HUES6 (cell line): ENCODE data around the gene PRKCE.
"Not testable (repeated sequence)": the region's sequence is repeated elsewhere in the genome, so short reads cannot be mapped to it uniquely, and the experiment has no call there.

Source experiments
- H3K27ac ChIP-seq: 2 replicates; pipeline ENCODE4 v1.7.0; 2013; ENCODE audit warnings: low read depth, mild to moderate bottlenecking, low read length, inconsistent platforms
- H3K27me3 ChIP-seq: 2 replicates; pipeline ENCODE4 v1.6.1; 2013; ENCODE audit warnings: low read length; ENCODE audit not compliant: control insufficient read depth, insufficient read depth
- H3K36me3 ChIP-seq: 2 replicates; pipeline ENCODE4 v1.6.1; 2013; ENCODE audit warnings: low read length; ENCODE audit not compliant: control insufficient read depth, insufficient read depth
- H3K4me1 ChIP-seq: 2 replicates; pipeline ENCODE4 v1.6.1; 2013; ENCODE audit warnings: low read length; ENCODE audit not compliant: control insufficient read depth, insufficient read depth
- H3K4me3 ChIP-seq: 2 replicates; pipeline ENCODE4 v1.5.1; 2013; ENCODE audit warnings: low read depth, low read length
- H3K9ac ChIP-seq: one replicate; pipeline ENCODE4 v1.6.1; 2013; ENCODE audit warnings: mild to moderate bottlenecking, low read length
- H3K9me3 ChIP-seq: 2 replicates; pipeline ENCODE4 v1.6.1; 2013; ENCODE audit warnings: low read depth, low read length; ENCODE audit not compliant: control insufficient read depth, insufficient read depth

The PRKCE gene

GRCh38 chr2:46195819-46196218 lies 544.3 kb downstream of the PRKCE start:
- Histone ChIP-seq H3K4me1 (no peaks in the 10 kb centered on the region), H3K27ac (no peak overlapping the region), H3K27me3 (no peaks in the 10 kb centered on the region)

GRCh38 chr2:46196871-46197462 lies 545.5 kb downstream of the PRKCE start:
- H3K9me3 ChIP-seq: no peaks in the 10 kb centered on the region; the same call in 1 of the 2 replicates
- H3K36me3 ChIP-seq: no peaks in the 10 kb centered on the region
- no peaks in the 10 kb centered on the region for H3K27me3 ChIP-seq
- no peaks in the 10 kb centered on the region for H3K4me1 ChIP-seq
- H3K4me3 ChIP-seq: no peak overlapping the region
- no peak overlapping the region for H3K9ac ChIP-seq
- no peak overlapping the region for H3K27ac ChIP-seq

More at GRCh38 chr2:46195819-46196218, 544.3 kb downstream of the PRKCE start:
- Histone ChIP-seq H3K36me3 (no peaks in the 10 kb centered on the region), H3K4me3 (no peak overlapping the region), H3K9ac (no peak overlapping the region), H3K9me3 (no peaks in the 10 kb centered on the region)

- Histone ChIP-seq H3K27ac (no peak overlapping the region), H3K27me3 (no peaks in the 10 kb centered on the region), H3K9me3 (no peaks in the 10 kb centered on the region; the same call in 1 of the 2 replicates), H3K4me1 (no peaks in the 10 kb centered on the region), H3K9ac (no peak overlapping the region), H3K4me3 (no peak overlapping the region), H3K36me3 (no peaks in the 10 kb centered on the region)
Measured at GRCh38 chr2:46197672-46198071, 546.2 kb downstream of the PRKCE start.

GRCh38 chr2:46198164-46198883 lies 546.8 kb downstream of the PRKCE start:
- no peaks in the 10 kb centered on the region for H3K27me3 ChIP-seq
- no peak overlapping the region for H3K4me3 ChIP-seq
- no peaks in the 10 kb centered on the region for H3K4me1 ChIP-seq
- H3K36me3 ChIP-seq: no peaks in the 10 kb centered on the region
- no peak overlapping the region for H3K27ac ChIP-seq
- no peaks in the 10 kb centered on the region; the same call in 1 of the 2 replicates for H3K9me3 ChIP-seq
- H3K9ac ChIP-seq: no peak overlapping the region

GRCh38 chr2:46198966-46199365 lies 547.5 kb downstream of the PRKCE start:
- Histone ChIP-seq H3K27ac (no peak overlapping the region), H3K9me3 (no peaks in the 10 kb centered on the region; the same call in 1 of the 2 replicates), H3K4me3 (no peak overlapping the region), H3K27me3 (no peaks in the 10 kb centered on the region), H3K36me3 (no peaks in the 10 kb centered on the region), H3K9ac (no peak overlapping the region), H3K4me1 (no peaks in the 10 kb centered on the region)

- Histone ChIP-seq H3K27me3 (no peaks in the 10 kb centered on the region), H3K9me3 (no peaks in the 10 kb centered on the region; the same call in 1 of the 2 replicates), H3K27ac (no peak overlapping the region), H3K9ac (no peak overlapping the region), H3K36me3 (no peaks in the 10 kb centered on the region), H3K4me1 (peaks cover 2% of the 10 kb centered on the region; the same call in 1 of the 2 replicates), H3K4me3 (no peak overlapping the region)
Measured at GRCh38 chr2:46200100-46200690, 548.7 kb downstream of the PRKCE start.

- H3K4me3 ChIP-seq: no peak overlapping the region
- H3K27me3 ChIP-seq: no peaks in the 10 kb centered on the region
- no peaks in the 10 kb centered on the region; the same call in 1 of the 2 replicates for H3K9me3 ChIP-seq
- no peak overlapping the region for H3K9ac ChIP-seq
- H3K36me3 ChIP-seq: no peaks in the 10 kb centered on the region
- no peak overlapping the region for H3K27ac ChIP-seq
- H3K4me1 ChIP-seq: peaks cover 2% of the 10 kb centered on the region; the same call in 1 of the 2 replicates
Measured at GRCh38 chr2:46200861-46201605, 549.6 kb downstream of the PRKCE start.

- Histone ChIP-seq H3K27ac (no peak overlapping the region), H3K27me3 (no peaks in the 10 kb centered on the region), H3K9ac (no peak overlapping the region), H3K4me1 (peaks cover 2% of the 10 kb centered on the region; the same call in 1 of the 2 replicates), H3K9me3 (no peaks in the 10 kb centered on the region; the same call in 1 of the 2 replicates), H3K36me3 (no peaks in the 10 kb centered on the region), H3K4me3 (no peak overlapping the region)
Measured at GRCh38 chr2:46202453-46202852, 551.0 kb downstream of the PRKCE start.

GRCh38 chr2:46202987-46203386 lies 551.5 kb downstream of the PRKCE start:
- no peaks in the 10 kb centered on the region for H3K27me3 ChIP-seq
- H3K36me3 ChIP-seq: no peaks in the 10 kb centered on the region
- H3K4me1 ChIP-seq: peaks cover 2% of the 10 kb centered on the region; the same call in 1 of the 2 replicates
- H3K9ac ChIP-seq: no peak overlapping the region
- H3K27ac ChIP-seq: no peak overlapping the region
- no peak overlapping the region for H3K4me3 ChIP-seq
- peaks cover 3% of the 10 kb centered on the region; the same call in 1 of the 2 replicates for H3K9me3 ChIP-seq

- H3K9ac ChIP-seq, H3K9me3 ChIP-seq, H3K27me3 ChIP-seq, H3K27ac ChIP-seq, H3K4me3 ChIP-seq, H3K4me1 ChIP-seq, H3K36me3 ChIP-seq: not testable (repeated sequence)
Measured at GRCh38 chr2:46203636-46204035, 552.2 kb downstream of the PRKCE start.
